ENCODE data around the gene SERPINE1. TPM values are rescaled to one million over a fixed set of nuclear protein-coding genes. Genes with fewer than 3 reads are reported as not detected.
"Not testable (repeated sequence)": the region's sequence is repeated elsewhere in the genome, so short reads cannot be mapped to it uniquely, and the experiment has no call there.

SERPINE1 gene
- 179 and 187 TPM in 2 replicates for total RNA-seq (2014; rRNA removed; shearing (Covaris generic))
- 771 and 869 TPM in 2 replicates for polyA plus RNA-seq (2015; cell fraction: cytosol; rRNA removed)
- polyA plus RNA-seq (2015; cell fraction: nucleus; rRNA removed): 1,709 and 1,857 TPM in 2 replicates

DNA sequence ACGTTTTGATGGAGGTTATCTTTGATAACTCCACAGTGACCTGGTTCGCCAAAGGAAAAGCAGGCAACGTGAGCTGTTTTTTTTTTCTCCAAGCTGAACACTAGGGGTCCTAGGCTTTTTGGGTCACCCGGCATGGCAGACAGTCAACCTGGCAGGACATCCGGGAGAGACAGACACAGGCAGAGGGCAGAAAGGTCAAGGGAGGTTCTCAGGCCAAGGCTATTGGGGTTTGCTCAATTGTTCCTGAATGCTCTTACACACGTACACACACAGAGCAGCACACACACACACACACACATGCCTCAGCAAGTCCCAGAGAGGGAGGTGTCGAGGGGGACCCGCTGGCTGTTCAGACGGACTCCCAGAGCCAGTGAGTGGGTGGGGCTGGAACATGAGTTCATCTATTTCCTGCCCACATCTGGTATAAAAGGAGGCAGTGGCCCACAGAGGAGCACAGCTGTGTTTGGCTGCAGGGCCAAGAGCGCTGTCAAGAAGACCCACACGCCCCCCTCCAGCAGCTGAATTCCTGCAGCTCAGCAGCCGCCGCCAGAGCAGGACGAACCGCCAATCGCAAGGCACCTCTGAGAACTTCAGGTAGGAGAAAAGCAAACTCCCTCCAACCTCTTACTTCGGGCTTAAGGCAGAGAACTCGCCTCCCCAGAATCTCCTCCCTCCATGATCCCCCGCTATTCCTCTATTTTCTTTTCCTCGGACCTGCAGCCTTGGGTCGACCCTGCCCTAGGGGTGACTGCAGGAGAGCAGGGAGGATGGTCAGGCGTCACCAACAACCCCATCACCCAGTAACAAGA is at the start of gene SERPINE1:
SERPINE1 (plus strand) TSS at position 454 of the 809 bp plus-strand sequence. CDS start 1,290 bp downstream, outside the sequence.
- DNase-seq (ENCODE audit: low read depth): peak; percentile 98

GRCh38 chr7:101077303-101078086 is 49.4 kb upstream of the SERPINE1 start:
- peak; percentile 76 for DNase-seq (ENCODE audit: low read depth)

DNA sequence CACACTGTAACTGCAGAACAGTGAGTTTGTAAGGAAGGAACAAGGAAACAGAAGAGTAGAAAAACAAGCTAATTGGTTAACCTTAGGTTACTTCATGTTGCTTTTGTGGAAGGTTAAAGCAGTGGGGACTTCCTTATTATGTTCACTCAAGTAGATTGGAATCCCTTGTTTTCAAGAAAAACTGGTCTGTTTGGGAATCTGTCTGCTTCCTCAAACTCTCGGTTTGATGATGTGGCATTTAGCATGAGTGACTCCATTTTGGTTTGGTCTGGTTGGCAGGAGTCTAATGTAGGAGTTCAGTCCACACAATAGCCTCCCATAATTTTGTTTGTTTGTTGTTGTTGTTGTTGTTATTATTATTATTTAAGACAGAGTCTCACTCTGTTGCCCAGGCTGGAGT is 45.5 kb upstream of the SERPINE1 start:
- DNase-seq (ENCODE audit: low read depth): no peak

GRCh38 chr7:101084865-101085161 is 42.1 kb upstream of the SERPINE1 start:
- DNase-seq (ENCODE audit: low read depth): no peak

DNA sequence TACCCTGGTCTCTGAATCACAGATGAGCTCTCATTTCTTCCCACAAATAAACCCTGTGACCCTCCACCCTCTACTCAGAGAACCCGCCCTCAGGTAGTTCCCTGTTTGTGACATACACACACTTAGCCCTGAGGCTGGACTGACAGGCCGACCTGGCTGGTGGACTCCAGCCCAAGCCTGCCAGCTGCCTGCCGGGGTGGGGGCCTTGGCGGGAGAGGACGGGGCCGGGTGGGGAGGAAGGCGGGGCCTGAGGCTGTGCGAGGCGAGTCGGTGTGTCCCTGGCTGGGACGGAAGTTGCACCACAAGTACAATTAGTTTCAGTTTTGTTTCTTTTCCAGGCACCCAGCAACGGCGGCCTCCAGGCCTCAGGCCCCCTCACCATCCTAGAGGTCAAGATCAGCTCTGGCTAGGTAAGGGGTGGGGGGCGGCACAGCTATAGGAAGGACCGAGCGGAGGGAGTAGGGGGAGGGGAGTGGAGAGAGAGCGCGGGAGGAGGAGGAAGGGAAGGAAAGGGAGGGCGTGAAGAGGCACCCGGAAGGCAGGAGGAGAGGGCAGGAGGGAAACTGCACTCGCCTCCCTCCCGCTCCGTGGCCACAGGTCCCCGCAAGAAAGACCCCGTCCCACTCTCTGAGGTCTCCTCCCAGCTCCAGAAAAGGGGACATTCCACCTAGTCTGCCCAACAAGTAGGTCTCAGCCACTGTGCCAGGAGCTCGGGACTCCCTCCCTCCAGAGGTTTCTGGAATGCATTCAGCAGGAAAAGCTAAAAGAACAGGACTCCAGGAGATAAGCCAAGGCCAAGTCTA is 41.5 kb upstream of the SERPINE1 start, which contains the start of gene TRIM56:
TRIM56 (plus strand) TSS at position 320 of the 803 bp plus-strand sequence. CDS start 1,832 bp downstream, outside the sequence.
- peak; percentile 64 for DNase-seq (ENCODE audit: low read depth)

DNA sequence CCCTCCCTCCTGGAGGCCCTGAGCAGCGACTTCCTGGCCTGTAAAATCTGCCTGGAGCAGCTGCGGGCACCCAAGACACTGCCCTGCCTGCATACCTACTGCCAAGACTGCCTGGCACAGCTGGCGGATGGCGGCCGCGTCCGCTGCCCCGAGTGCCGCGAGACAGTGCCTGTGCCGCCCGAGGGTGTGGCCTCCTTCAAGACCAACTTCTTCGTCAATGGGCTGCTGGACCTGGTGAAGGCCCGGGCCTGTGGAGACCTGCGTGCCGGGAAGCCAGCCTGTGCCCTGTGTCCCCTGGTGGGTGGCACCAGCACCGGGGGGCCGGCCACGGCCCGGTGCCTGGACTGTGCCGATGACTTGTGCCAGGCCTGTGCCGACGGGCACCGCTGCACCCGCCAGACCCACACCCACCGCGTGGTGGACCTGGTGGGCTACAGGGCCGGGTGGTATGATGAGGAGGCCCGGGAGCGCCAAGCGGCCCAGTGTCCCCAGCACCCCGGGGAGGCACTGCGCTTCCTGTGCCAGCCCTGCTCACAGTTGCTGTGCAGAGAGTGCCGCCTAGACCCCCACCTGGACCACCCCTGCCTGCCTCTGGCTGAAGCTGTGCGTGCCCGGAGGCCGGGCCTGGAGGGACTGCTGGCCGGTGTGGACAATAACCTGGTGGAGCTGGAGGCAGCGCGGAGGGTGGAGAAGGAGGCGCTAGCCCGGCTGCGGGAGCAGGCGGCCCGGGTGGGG is 39.4 kb upstream of the SERPINE1 start:
- no peak for DNase-seq (ENCODE audit: low read depth)

- no peak for DNase-seq (ENCODE audit: low read depth)
Measured at GRCh38 chr7:101088069-101088425, 38.9 kb upstream of the SERPINE1 start.

GRCh38 chr7:101088858-101089529 is 37.9 kb upstream of the SERPINE1 start:
- no peak for DNase-seq (ENCODE audit: low read depth)

DNA sequence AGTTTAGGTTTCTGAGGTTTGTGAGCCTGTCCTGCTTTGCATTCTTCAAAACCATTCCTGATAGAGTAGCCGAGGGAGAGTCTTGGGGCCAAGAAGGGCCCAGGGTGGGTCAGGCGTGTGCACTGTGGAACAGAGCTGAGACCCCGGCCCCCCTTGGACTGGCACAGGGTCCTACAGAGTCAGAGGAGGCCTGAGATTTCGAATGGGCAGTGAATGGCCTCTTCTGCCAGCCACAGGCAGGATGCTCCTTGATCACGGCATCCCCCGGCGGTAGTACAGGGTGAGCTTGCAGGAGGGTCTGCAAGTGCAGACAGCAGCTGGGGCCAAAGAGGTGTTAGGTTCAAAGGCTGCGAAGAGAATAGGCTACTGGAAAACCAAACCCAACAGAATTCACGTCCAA is 37.0 kb upstream of the SERPINE1 start:
- no peak for DNase-seq (ENCODE audit: low read depth)

DNA sequence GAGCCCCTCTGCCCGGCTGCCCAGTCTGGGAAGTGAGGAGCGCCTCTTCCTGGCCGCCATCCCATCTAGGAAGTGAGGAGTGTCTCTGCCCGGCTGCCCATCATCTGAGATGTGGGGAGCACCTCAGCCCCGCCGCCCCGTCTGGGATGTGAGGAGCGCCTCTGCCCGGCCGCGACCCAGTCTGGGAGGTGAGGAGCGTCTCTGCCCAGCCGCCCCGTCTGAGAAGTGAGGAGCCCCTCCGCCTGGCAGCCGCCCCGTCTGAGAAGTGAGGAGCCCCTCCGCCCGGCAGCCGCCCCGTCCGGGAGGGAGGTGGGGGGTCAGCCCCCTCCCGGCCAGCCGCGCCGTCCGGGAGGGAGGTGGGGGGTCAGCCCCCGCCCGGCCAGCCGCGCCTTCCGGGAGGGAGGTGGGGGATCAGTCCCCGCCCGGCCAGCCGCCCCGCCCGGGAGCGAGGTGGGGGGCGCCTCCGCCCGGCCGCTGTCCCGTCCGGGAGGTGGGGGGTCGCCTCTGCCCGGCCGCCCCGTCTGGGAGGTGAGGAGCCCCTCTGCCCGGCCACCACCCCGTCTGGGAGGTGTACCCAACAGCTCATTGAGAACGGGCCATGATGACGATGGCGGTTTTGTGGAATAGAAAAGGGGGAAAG is 34.5 kb upstream of the SERPINE1 start:
- DNase-seq (ENCODE audit: low read depth): not testable (repeated sequence)

GRCh38 chr7:101093906-101094305 is 33.0 kb upstream of the SERPINE1 start:
- no peak for DNase-seq (ENCODE audit: low read depth)

DNA sequence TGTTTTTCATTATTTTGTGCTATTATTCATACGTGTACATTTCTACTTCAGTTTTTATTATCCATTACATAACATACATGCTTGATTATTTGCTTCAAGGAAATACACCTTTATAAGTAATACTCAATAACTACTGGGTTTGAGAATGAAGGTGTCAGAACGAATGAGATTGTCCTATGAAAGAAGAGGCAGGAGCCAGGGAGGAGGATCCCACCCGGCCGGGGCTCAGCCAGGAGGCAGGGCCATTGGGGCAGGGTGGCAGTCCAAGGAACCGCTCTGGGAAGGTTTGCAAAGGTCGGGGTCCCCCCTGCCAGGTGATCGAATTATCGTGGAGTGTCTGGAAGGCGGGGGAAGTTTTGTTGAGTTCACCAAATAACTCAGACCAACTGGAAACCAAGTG is 32.5 kb upstream of the SERPINE1 start:
- no peak for DNase-seq (ENCODE audit: low read depth)

- DNase-seq (ENCODE audit: low read depth): peak; percentile 64
Measured at GRCh38 chr7:101094791-101095375, 32.0 kb upstream of the SERPINE1 start.

DNA sequence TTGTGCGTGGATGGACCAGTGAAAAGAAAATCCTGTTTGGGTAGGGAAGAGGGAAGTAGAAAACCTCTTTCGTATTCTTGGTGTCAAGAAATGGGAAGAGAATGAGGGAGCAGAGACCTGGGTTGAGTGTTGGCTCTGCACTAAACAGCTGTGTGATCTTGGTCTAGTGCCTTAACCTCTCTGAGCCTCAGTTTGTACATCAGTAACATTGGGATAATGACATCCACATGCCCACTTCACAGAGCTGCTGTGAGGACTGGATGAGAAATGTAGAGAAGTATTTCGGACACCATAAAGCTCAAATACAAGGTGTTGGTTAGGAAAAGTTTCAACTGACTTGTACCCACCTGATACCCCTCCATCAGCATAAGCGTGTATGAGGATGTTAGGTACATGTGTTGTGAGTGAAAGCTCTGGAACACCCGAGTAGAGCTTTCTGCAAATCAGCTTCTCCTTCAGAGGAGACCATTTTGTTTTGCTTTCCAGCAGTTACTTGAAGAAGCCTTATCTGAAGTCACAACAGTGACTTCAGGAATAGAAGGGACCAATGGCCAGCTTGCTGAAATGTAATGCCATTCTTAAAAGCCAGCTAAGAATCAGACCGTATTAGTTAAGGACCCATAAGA is 30.5 kb upstream of the SERPINE1 start:
- DNase-seq (ENCODE audit: low read depth): no peak

DNA sequence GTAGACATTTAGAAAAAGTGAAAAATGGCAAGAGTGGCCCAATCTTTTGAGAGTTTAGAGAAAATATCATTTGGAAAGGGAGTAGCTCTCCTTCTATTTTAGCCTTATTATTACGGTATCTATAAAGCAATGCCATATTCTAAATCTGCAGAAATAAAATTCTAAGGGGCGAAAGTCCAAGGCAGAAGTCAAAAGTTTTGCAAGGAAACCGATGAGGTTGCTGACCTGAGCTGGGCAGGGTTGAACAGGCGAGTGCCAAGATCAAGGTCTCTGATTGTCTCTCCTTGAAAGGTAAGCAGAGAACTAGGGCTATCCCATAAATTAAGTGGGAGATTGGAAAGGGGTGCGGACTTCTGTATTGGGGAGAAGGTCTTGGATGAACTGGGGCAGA is 30.0 kb upstream of the SERPINE1 start:
- no peak for DNase-seq (ENCODE audit: low read depth)

DNA sequence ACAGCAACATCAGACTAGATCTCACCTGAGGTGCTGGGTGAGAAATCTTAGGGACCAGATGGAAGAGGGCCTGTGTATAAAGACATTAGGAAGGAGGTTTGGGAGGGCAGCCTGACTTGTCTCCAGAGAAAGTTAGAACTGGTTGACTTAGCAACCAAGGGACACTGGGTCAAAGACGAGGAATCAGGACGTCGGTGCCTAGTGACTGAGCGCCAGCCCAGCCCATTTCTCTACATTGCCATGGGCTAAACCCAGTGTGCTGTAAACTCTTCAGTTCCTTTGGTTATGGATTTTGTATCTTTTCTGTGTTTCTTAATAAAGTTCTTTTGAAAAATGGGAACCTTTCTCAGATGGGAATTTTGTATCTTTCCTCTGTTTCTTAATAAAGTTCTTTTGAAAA is 29.3 kb upstream of the SERPINE1 start:
- DNase-seq (ENCODE audit: low read depth): no peak

GRCh38 chr7:101099969-101100781 is 26.7 kb upstream of the SERPINE1 start:
- peak; percentile 99 for DNase-seq (ENCODE audit: low read depth)
